Stimulated activated CD4-positive, alpha-beta T cell treated with anti-CD3 and anti-CD28 coated beads, Interleukin-12 subunit alpha, Interleukin-12 subunit beta, amount 100 ng/mL, for 24 hours (primary cell): ENCODE measurements around the gene DERL3.

Experiments
- DNase-seq, 2 experiments: peaks; one replicate each; pipeline ENCODE4 v3.0.0-alpha.2; 2020; ENCODE audit warnings: low read depth in 2 of 2

Gene DERL3

GRCh38 chr22:23847310-23847920, 8.6 kb upstream of the DERL3 start:
- DNase-seq: no peak

GRCh38 chr22:23846081-23846469, 7.3 kb upstream of the DERL3 start:
- no peak for DNase-seq

DNA sequence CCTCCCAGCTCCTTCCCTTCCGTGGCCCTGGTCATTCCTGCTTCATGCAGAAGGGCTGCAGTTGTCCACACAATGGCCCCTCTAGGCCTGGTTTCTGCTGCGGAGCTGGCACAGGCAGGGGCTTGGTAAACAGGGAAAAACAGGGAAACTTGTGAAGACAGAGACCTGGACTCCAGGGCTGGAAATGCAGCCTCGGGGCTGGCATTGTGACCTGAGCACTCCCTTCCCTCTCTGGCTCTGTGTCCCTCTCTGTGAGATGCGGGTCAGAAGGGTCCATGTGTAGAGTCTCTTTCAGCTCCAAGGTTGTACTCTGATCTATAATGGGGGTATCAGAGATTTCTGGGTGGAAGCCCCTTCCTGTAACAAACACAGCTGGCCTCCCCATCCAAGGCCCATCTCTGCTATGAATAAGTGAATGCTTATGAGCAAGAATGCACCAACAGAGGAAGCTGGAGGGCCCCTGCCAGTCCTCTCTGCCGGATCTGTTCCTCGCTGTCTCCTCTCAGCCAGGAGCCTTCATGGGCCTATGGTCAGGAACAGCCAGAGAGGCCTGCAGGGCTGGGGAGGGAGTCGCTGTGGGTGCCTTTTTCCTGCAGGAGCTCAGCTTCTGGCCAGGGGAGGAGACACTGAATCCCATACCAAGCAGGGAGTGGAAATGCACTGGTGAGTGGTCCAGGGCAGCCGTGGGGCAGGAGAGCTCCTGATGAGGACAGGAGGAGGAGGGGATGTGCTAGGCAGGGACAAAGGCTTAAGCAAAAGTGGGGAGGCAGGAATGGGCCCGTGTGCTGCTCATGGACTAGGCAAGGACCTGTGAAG, 6.7 kb upstream of the DERL3 start:
- DNase-seq: no peak

DNA sequence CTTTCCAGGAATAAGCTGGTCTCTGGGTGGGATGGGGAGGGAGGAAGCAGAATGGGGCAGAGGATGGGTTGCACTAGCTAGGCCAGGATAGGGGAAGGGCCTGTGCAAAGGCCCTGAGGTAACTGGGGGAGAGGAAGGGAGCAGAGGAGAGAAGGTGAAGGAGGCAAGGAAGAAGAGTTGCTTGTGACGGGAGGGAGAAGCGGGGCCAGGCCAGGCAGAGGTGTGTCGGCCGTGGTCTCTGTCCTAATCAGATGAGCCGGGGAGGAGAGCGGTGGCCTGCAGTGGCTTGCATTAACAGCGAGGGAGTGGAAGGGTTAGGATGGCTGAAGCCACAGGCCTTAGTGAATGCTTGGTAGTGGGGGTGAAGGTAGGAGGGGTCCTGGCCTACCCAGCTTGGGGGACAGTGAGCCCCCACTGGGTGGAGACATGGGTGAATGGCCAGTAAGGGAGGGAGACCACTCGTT, 6.0 kb upstream of the DERL3 start:
- DNase-seq: no peak

GRCh38 chr22:23842599-23842998, 3.8 kb upstream of the DERL3 start:
- DNase-seq: no peak

- no peak for DNase-seq
Observed at GRCh38 chr22:23841736-23842445, 3.1 kb upstream of the DERL3 start.

DNA sequence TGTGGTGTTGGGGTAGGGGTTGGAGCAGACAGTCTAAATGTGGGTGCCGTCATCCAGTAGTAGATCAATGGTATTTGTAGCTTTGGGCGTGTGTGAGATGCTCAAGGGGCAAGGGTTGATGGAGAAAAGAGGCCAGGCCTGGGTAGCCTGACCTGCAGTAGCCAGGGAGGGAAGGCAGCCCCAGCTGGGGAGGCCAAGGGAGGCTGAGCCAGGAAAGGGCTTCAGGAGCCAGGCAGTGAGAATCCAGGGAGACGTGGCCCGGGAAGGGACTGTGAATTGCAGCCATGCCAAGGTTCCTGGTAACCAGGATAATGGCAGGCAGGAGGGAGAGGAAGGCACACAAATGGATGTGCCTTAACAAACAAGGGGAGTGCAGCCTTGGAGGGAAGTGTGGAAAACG, 2.5 kb upstream of the DERL3 start:
- DNase-seq: no peak

DNA sequence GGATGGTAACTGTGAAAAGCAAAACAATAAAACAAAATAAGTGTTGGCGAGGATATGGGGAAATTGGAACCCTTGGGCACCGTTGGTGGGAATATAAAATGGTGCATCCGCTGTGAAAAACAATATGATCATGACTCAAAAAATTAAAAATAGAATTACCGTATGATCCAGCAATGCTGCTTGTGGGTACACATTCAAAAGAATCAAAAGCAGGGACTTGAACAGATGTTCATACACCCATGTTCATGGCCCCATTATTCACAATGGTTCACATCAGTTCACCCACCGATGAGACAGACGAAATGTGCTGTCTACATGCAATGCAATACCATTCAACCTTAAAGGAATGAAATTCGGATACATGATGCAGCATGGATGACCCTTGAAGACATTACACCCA, 1.2 kb upstream of the DERL3 start:
- DNase-seq: no peak

DNA sequence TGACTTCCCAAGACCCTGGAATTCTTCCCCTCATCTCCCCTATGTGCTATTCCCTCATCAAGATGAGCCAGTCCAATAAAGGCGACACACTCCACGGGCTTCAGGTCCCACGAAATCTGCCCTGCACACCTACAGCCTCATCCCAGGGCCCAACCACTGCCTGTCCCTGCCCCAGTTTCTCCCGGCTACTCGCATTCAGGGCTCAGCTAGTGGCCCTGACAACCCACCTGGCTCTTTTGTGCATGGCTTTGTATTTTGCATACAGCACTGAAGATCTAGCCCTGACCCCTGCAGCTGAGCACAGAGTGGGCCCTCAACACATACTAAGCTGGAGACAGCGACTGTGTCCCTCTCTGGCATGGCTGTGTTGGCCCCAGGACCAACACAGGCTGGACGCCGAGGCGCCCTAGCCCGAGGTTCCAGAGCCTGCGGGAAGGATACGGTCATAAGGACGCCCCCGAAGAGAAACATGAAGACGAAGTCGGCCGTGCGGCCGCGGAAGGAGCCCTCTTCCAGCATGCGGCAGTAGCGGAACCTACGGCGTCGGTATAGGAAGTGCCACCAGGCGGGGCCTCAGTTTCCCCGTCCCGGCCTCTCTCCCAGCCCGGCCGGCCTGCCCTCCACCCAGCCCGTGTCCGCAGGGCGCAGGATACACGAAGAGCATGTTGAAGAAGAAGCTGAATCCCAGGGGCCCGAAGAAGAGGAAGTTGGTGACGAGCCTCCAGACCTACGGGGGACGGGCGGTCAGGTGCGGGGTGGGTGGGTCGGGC, 710 bp downstream of the DERL3 start:
- DNase-seq: no peak

DNA sequence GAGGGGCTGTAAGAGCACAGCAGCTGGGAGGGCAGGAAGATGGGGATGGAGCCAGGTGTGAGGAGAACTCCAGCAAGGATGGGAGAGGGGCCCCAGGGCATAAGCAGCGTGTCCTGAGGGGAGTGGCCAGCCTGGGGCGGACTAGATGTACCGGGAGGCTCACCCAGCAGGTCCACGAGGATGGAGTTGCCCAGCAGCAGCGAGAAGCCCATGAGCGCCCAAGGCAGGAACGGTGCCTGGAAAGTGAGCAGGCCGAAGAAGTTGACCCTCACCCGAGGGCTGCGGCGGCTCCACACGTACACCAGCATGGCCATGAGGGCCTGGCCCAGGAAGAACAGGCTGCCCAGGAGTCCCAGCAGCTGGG, 1.3 kb downstream of the DERL3 start:
- DNase-seq: no peak

- DNase-seq: no peak
Observed at GRCh38 chr22:23836692-23837495, 1.9 kb downstream of the DERL3 start.

GRCh38 chr22:23836281-23836680, 2.5 kb downstream of the DERL3 start:
- no peak for DNase-seq

GRCh38 chr22:23835484-23836144, 3.2 kb downstream of the DERL3 start:
- no peak for DNase-seq

DNA sequence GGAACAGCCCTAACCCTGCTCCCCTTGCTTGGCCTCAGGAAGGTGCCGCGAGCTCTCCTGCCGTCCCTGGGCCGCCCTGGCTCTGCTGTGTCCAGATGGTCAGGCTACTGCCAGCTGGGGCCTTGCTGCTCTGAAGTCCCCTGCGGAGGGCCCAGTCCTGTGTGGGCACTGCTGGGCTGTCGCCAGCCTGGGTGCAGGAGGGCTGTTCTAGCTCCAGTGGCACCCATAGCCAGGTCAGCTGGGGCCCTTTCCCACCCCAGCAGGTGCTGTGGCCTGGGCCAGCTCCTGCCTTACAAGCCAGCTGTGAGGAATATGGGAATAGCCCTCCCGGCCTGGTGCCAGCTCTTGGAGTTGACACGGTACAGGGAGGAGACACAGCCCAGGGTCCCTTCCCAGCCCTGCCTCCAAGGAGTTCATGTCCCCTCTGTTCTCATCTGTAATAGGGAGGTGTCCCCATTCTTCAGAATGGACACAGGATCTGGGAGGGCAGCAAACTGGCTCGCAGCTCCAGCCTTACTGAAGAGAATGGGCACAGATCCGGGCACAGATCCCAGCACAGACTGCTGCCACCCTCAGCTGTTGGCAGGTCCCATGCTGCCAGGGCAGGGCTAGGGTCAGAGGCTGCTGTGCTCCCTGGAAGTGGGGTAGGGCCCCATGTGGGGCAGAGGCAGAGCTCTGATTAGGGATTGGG, 3.9 kb downstream of the DERL3 start:
- DNase-seq: no peak

- DNase-seq: no peak
Observed at GRCh38 chr22:23834406-23834792, 4.4 kb downstream of the DERL3 start.

- no peak for DNase-seq
Observed at GRCh38 chr22:23833911-23834317, 4.9 kb downstream of the DERL3 start.

GRCh38 chr22:23833017-23833751, 5.6 kb downstream of the DERL3 start:
- DNase-seq: no peak

DNA sequence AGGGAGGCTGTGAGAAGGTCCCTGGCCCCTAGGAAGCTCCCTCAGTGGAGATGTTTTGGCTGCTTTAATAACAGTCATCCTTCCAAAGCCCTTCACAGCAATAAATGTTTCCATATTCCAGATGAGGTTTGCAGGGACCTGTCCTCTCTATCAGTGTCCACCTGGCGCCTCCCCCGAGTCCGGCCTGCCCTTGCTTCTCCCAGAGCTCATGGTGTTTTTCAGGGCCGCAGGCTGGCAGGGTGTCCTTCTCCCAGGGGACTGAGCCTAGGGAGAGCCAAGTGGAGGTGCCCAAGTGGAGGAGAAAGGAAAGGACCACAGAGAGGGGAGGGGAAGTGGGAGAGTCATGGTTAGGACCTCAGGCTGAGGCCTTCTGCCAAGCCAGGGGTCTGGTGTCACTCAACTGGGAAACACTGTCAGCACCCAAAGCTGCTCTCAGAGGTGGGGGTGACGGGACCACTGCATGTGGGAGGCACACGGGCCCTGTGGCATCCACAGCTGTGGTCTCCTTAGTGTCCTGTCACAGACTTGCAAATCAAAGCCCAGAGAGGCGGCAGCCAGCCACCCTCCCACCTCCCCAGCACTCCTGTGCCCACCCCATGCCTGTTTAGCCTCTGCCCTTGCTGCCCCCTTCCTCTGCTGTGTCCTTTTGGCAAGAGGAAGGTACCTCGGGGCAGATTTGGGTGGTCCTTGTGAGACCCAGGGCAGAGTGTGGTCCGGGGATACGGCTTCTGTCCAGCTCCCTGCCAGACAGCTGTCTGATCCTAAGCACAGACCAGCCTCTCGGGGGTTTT, 6.4 kb downstream of the DERL3 start:
- DNase-seq: no peak

- DNase-seq: no peak
Observed at GRCh38 chr22:23831781-23832180, 7.0 kb downstream of the DERL3 start.
